OCI-LY3 (cell line): ENCODE results near the gene AK9.

ENCODE experiments used
- H2AFZ ChIP-seq: fragments of 200-600, 300-600 bp; shearing (Covaris generic); 2 replicates; pipeline ENCODE4 v1.6.0; 2014; ENCODE audit warnings: antibody characterized with exemption, low read depth, low read length
- H3K27ac ChIP-seq: fragments of 200-600, 300-600 bp; sonication (generic); 2 replicates; pipeline ENCODE4 v1.5.1; 2014; ENCODE audit warnings: mild to moderate bottlenecking, low read length, moderate library complexity, mixed read lengths
- H3K27me3 ChIP-seq: fragments of 200-600, 300-600 bp; sonication (generic); 2 replicates; pipeline ENCODE4 v1.6.1; 2014; ENCODE audit warnings: low read depth, low read length, mixed read lengths
- H3K36me3 ChIP-seq: fragments of 200-600, 300-600 bp; sonication (generic); replicated peaks from 2 replicates; pipeline ENCODE3; 2014; ENCODE audit warnings: low read depth, low read length, mixed read lengths
- H3K4me1 ChIP-seq: fragments of 300-600, 200-600 bp; sonication (generic); 2 replicates; pipeline ENCODE4 v1.6.1; 2014; ENCODE audit warnings: low read length, mixed read lengths
- H3K4me2 ChIP-seq: fragments of 200-600, 300-600 bp; sonication (generic); 2 replicates; pipeline ENCODE4 v1.6.1; 2014; ENCODE audit warnings: low read length, mixed read lengths
- H3K4me3 ChIP-seq: fragments of 300-600, 200-600 bp; sonication (generic); 2 replicates; pipeline ENCODE4 v1.5.1; 2014; ENCODE audit warnings: antibody characterized with exemption, mild to moderate bottlenecking, low read length, moderate library complexity
- H3K79me2 ChIP-seq: fragments of 300-600, 200-600 bp; shearing (Covaris generic); 2 replicates; pipeline ENCODE4 v1.6.1; 2014; ENCODE audit warnings: mild to moderate bottlenecking, low read length, mixed read lengths
- H3K9ac ChIP-seq: fragments of 300-600, 200-600 bp; shearing (Covaris generic); 2 replicates; pipeline ENCODE4 v1.6.0; 2014; ENCODE audit warnings: mild to moderate bottlenecking, low read length, moderate library complexity
- H3K9me3 ChIP-seq: fragments of 200-600, 300-600 bp; shearing (Covaris generic); 2 replicates; pipeline ENCODE4 v1.6.1; 2014; ENCODE audit warnings: low read length, mixed read lengths; ENCODE audit not compliant: insufficient read depth
- H4K20me1 ChIP-seq: fragments of 200-600, 300-600 bp; sonication (generic); 2 replicates; pipeline ENCODE4 v1.6.1; 2016; ENCODE audit warnings: low read length, mixed read lengths; ENCODE audit not compliant: insufficient read depth
- CTCF ChIP-seq: fragments of 200-600, 300-600 bp; sonication (generic); IDR thresholded peaks from 2 replicates; pipeline ENCODE4 v1.5.1; 2014; ENCODE audit warnings: antibody characterized with exemption, low read length, low read depth
- EZH2phosphoT487 ChIP-seq: fragments of 200-600 bp; shearing (Covaris generic); IDR thresholded peaks from 2 replicates; pipeline ENCODE4 v1.6.1; 2018; ENCODE audit warnings: antibody characterized with exemption, mixed run types, low read depth

The AK9 gene

GRCh38 chr6:109561844-109562243 is 129.2 kb downstream of the AK9 start:
- Histone ChIP-seq H3K9ac (no peak overlapping the region), H3K36me3 (no peaks in the 10 kb centered on the region), H3K27me3 (no peaks in the 10 kb centered on the region), H3K27ac (no peak overlapping the region), H3K79me2 (no peaks in the 10 kb centered on the region), H3K4me2 (no peak overlapping the region), H4K20me1 (no peaks in the 10 kb centered on the region), H3K9me3 (no peaks in the 10 kb centered on the region), H3K4me1 (no peaks in the 10 kb centered on the region), H2AFZ (no peak overlapping the region), H3K4me3 (no peak overlapping the region)
- TF ChIP-seq EZH2phosphoT487 (no peak), CTCF (no peak)

GRCh38 chr6:109531446-109531845 is 159.6 kb downstream of the AK9 start:
- no peaks in the 10 kb centered on the region for H3K27me3 ChIP-seq
- no peaks in the 10 kb centered on the region for H4K20me1 ChIP-seq
- no peaks in the 10 kb centered on the region for H3K4me1 ChIP-seq
- H3K9ac ChIP-seq = no peak overlapping the region
- H3K27ac ChIP-seq = no peak overlapping the region
- no peaks in the 10 kb centered on the region for H3K79me2 ChIP-seq
- H3K4me3 ChIP-seq = no peak overlapping the region
- H3K4me2 ChIP-seq = no peak overlapping the region
- no peak overlapping the region for H2AFZ ChIP-seq
- TF ChIP-seq CTCF (no peak), EZH2phosphoT487 (no peak)
- H3K36me3 ChIP-seq = no peaks in the 10 kb centered on the region
- H3K9me3 ChIP-seq = no peaks in the 10 kb centered on the region

GRCh38 chr6:109527989-109528388 is 163.0 kb downstream of the AK9 start:
- Histone ChIP-seq H3K36me3 (no peaks in the 10 kb centered on the region), H3K9ac (no peak overlapping the region), H3K4me2 (no peak overlapping the region), H2AFZ (no peak overlapping the region), H3K4me3 (no peak overlapping the region), H3K4me1 (no peaks in the 10 kb centered on the region), H3K9me3 (no peaks in the 10 kb centered on the region; the same call in 1 of the 2 replicates), H3K27ac (no peak overlapping the region), H4K20me1 (no peaks in the 10 kb centered on the region), H3K79me2 (no peaks in the 10 kb centered on the region), H3K27me3 (no peaks in the 10 kb centered on the region)
- TF ChIP-seq CTCF = peak; percentile 9; the same call in 1 of the 2 replicates
- no peak for TF ChIP-seq EZH2phosphoT487

- Histone ChIP-seq H3K27ac (no peak overlapping the region), H3K9me3 (no peaks in the 10 kb centered on the region; the same call in 1 of the 2 replicates), H3K27me3 (no peaks in the 10 kb centered on the region), H3K9ac (no peak overlapping the region), H3K4me1 (no peaks in the 10 kb centered on the region), H4K20me1 (no peaks in the 10 kb centered on the region), H3K79me2 (no peaks in the 10 kb centered on the region), H3K4me2 (no peak overlapping the region), H2AFZ (peak overlapping the region; percentile 79), H3K4me3 (no peak overlapping the region), H3K36me3 (no peaks in the 10 kb centered on the region)
- TF ChIP-seq EZH2phosphoT487 (no peak), CTCF (peak; percentile 74)
Measured at GRCh38 chr6:109526905-109527628, 163.9 kb downstream of the AK9 start.
